HAP-1 (cell line): Measurements from ENCODE around the gene SLFN11.
"Not testable (repeated sequence)": the region's sequence is repeated elsewhere in the genome, so short reads cannot be mapped to it uniquely, and the experiment has no call there.

Source experiments
- DNase-seq, 2 experiments: peaks; one replicate each; pipeline ENCODE4 v3.0.0-alpha.2; 2016 to 2020; ENCODE audit warnings: low spot score in 2 of 2
- H3K27me3 ChIP-seq: fragments of 250-450 bp; sonication (Bioruptor Pico); 2 replicates; pipeline ENCODE4 v1.5.1; 2020; ENCODE audit warnings: low read depth, mild to moderate bottlenecking, moderate library complexity
- H3K36me3 ChIP-seq: fragments of 250-450 bp; sonication (Bioruptor Pico); replicated peaks from 2 replicates; pipeline ENCODE4 v1.5.1; 2020; ENCODE audit warnings: mild to moderate bottlenecking
- H3K4me1 ChIP-seq: fragments of 250-450 bp; sonication (Bioruptor Pico); 2 replicates; pipeline ENCODE4 v1.5.1; 2020; ENCODE audit warnings: mild to moderate bottlenecking
- H3K4me3 ChIP-seq: fragments of 250-450 bp; sonication (Bioruptor Pico); 2 replicates; pipeline ENCODE4 v1.5.1; 2020; ENCODE audit warnings: mild to moderate bottlenecking, moderate library complexity
- H3K9me3 ChIP-seq: fragments of 250-450 bp; sonication (Bioruptor Pico); 2 replicates; pipeline ENCODE4 v1.5.1; 2020; ENCODE audit warnings: mild to moderate bottlenecking, moderate library complexity
- in situ Hi-C: fragments of 300-500 bp; cut with MboI; formaldehyde crosslinking; loops from 3 replicates; pipeline ENCODE4 v1.14.3; 2020; ENCODE audit warnings: low sequenced_read_pairs, inconsistent platforms, mixed read lengths

The SLFN11 gene

GRCh38 chr17:35373534-35373983 lies at the start of gene SLFN11:
Gene SLFN11, minus strand, starts transcription at chr17:35373621. Its CDS starts 9,814 bp downstream, at chr17:35363807.
- peaks cover 11% of the 10 kb centered on the region for H3K36me3 ChIP-seq
- peaks cover 6% of the 10 kb centered on the region for H3K9me3 ChIP-seq
- peak within 1 kb of the TSS; percentile 53 for H3K4me3 ChIP-seq
- peaks cover 9% of the 10 kb centered on the region for H3K4me1 ChIP-seq
- in situ Hi-C loops: no loop called here
- H3K27me3 ChIP-seq: no peaks in the 10 kb centered on the region
- peak; percentile 89 to 92 for DNase-seq

GRCh38 chr17:35421069-35421468 lies 47.6 kb upstream of the SLFN11 start:
- in situ Hi-C loops, DNase-seq, H3K27me3 ChIP-seq, H3K9me3 ChIP-seq, H3K4me3 ChIP-seq, H3K36me3 ChIP-seq, H3K4me1 ChIP-seq: not testable (repeated sequence)

- no peaks in the 10 kb centered on the region for H3K36me3 ChIP-seq
Observed at GRCh38 chr17:35416659-35417058, 43.2 kb upstream of the SLFN11 start.

GRCh38 chr17:35414707-35415106 lies 41.3 kb upstream of the SLFN11 start:
- H3K27me3 ChIP-seq, in situ Hi-C loops, DNase-seq, H3K36me3 ChIP-seq, H3K4me1 ChIP-seq, H3K4me3 ChIP-seq, H3K9me3 ChIP-seq: not testable (repeated sequence)

More at GRCh38 chr17:35416659-35417058, 43.2 kb upstream of the SLFN11 start:
- no peak for DNase-seq
- Histone ChIP-seq H3K4me1 (no peaks in the 10 kb centered on the region), H3K27me3 (no peaks in the 10 kb centered on the region), H3K4me3 (no peak overlapping the region), H3K9me3 (0 out of 2 replicates have a peak, but pooled peaks cover 3% of the 10 kb centered on the region)
- in situ Hi-C loops: no loop called here

- in situ Hi-C loops: no loop called here
- no peaks in the 10 kb centered on the region for H3K36me3 ChIP-seq
- DNase-seq: no peak
- H3K4me1 ChIP-seq: no peaks in the 10 kb centered on the region
- no peaks in the 10 kb centered on the region for H3K27me3 ChIP-seq
- 0 out of 2 replicates have a peak, but pooled peaks cover 3% of the 10 kb centered on the region for H3K9me3 ChIP-seq
- no peak overlapping the region for H3K4me3 ChIP-seq
Observed at GRCh38 chr17:35414247-35414646, 40.8 kb upstream of the SLFN11 start.

GRCh38 chr17:35407531-35407930 lies 34.1 kb upstream of the SLFN11 start:
- Histone ChIP-seq H3K36me3 (no peaks in the 10 kb centered on the region), H3K27me3 (no peaks in the 10 kb centered on the region), H3K4me3 (no peak overlapping the region), H3K4me1 (no peaks in the 10 kb centered on the region), H3K9me3 (no peaks in the 10 kb centered on the region)
- in situ Hi-C loops: no loop called here
- no peak for DNase-seq

GRCh38 chr17:35406568-35406967 lies 33.1 kb upstream of the SLFN11 start:
- Histone ChIP-seq H3K27me3 (no peaks in the 10 kb centered on the region), H3K4me1 (no peaks in the 10 kb centered on the region), H3K9me3 (no peaks in the 10 kb centered on the region), H3K36me3 (no peaks in the 10 kb centered on the region), H3K4me3 (no peak overlapping the region)
- DNase-seq: no peak
- in situ Hi-C loops: no loop called here

- no peaks in the 10 kb centered on the region for H3K4me1 ChIP-seq
- H3K27me3 ChIP-seq: no peaks in the 10 kb centered on the region
- no peaks in the 10 kb centered on the region for H3K9me3 ChIP-seq
- no peaks in the 10 kb centered on the region for H3K36me3 ChIP-seq
- H3K4me3 ChIP-seq: no peak overlapping the region
- in situ Hi-C loops: no loop called here
- no peak for DNase-seq
Observed at GRCh38 chr17:35404360-35404759, 30.9 kb upstream of the SLFN11 start.

GRCh38 chr17:35393783-35394182 lies 20.4 kb upstream of the SLFN11 start:
- H3K4me3 ChIP-seq, H3K9me3 ChIP-seq, H3K4me1 ChIP-seq, H3K27me3 ChIP-seq, in situ Hi-C loops, DNase-seq, H3K36me3 ChIP-seq: not testable (repeated sequence)

GRCh38 chr17:35390663-35391062 lies 17.2 kb upstream of the SLFN11 start:
- in situ Hi-C loops: no loop called here
- Histone ChIP-seq H3K9me3 (0 out of 2 replicates have a peak, but pooled peaks cover under 1% of the 10 kb centered on the region), H3K4me1 (no peaks in the 10 kb centered on the region), H3K27me3 (no peaks in the 10 kb centered on the region), H3K4me3 (no peak overlapping the region), H3K36me3 (no peaks in the 10 kb centered on the region)
- no peak for DNase-seq

- H3K4me1 ChIP-seq: no peaks in the 10 kb centered on the region
- no peaks in the 10 kb centered on the region for H3K36me3 ChIP-seq
- no peak for DNase-seq
- H3K4me3 ChIP-seq: no peak overlapping the region
- no peaks in the 10 kb centered on the region for H3K27me3 ChIP-seq
- in situ Hi-C loops: no loop called here
- H3K9me3 ChIP-seq: 0 out of 2 replicates have a peak, but pooled peaks cover 2% of the 10 kb centered on the region
Observed at GRCh38 chr17:35390156-35390555, 16.7 kb upstream of the SLFN11 start.

- in situ Hi-C loops: no loop called here
- Histone ChIP-seq H3K4me3 (no peak overlapping the region), H3K9me3 (0 out of 2 replicates have a peak, but pooled peaks cover 2% of the 10 kb centered on the region), H3K36me3 (no peaks in the 10 kb centered on the region), H3K27me3 (no peaks in the 10 kb centered on the region), H3K4me1 (no peaks in the 10 kb centered on the region)
- DNase-seq: no peak
Observed at GRCh38 chr17:35387496-35387895, 14.1 kb upstream of the SLFN11 start.

GRCh38 chr17:35377706-35378105 lies 4.3 kb upstream of the SLFN11 start:
- no peak for DNase-seq
- Histone ChIP-seq H3K4me3 (no peak overlapping the region), H3K9me3 (peaks cover 3% of the 10 kb centered on the region; the same call in 1 of the 2 replicates), H3K36me3 (no peaks in the 10 kb centered on the region), H3K27me3 (no peaks in the 10 kb centered on the region), H3K4me1 (no peaks in the 10 kb centered on the region)
- in situ Hi-C loops: no loop called here

- no peak overlapping the region for H3K4me3 ChIP-seq
- no peaks in the 10 kb centered on the region for H3K36me3 ChIP-seq
- H3K27me3 ChIP-seq: no peaks in the 10 kb centered on the region
- H3K4me1 ChIP-seq: peaks cover 3% of the 10 kb centered on the region; the same call in 1 of the 2 replicates
- DNase-seq: no peak
- in situ Hi-C loops: no loop called here
- H3K9me3 ChIP-seq: peaks cover 3% of the 10 kb centered on the region; the same call in 1 of the 2 replicates
Observed at GRCh38 chr17:35377068-35377467, 3.6 kb upstream of the SLFN11 start.

GRCh38 chr17:35376245-35376644 lies 2.8 kb upstream of the SLFN11 start:
- H3K36me3 ChIP-seq: no peaks in the 10 kb centered on the region
- H3K4me3 ChIP-seq: no peak overlapping the region
- peaks cover 3% of the 10 kb centered on the region; the same call in 1 of the 2 replicates for H3K9me3 ChIP-seq
- DNase-seq: no peak
- H3K4me1 ChIP-seq: peaks cover 9% of the 10 kb centered on the region
- in situ Hi-C loops: no loop called here
- H3K27me3 ChIP-seq: no peaks in the 10 kb centered on the region
